HG03064 (cell line): ENCODE data around the gene TFEC.
"Not testable (repeated sequence)": the region's sequence is repeated elsewhere in the genome, so short reads cannot be mapped to it uniquely, and the experiment has no call there.

Experiments
- ATAC-seq: cut with Tn5 transposase; IDR thresholded peaks from one replicate; pipeline ENCODE4 v1.9.1; 2021; ENCODE audit warnings: low read depth; ENCODE audit not compliant: unreplicated experiment

TFEC gene

DNA sequence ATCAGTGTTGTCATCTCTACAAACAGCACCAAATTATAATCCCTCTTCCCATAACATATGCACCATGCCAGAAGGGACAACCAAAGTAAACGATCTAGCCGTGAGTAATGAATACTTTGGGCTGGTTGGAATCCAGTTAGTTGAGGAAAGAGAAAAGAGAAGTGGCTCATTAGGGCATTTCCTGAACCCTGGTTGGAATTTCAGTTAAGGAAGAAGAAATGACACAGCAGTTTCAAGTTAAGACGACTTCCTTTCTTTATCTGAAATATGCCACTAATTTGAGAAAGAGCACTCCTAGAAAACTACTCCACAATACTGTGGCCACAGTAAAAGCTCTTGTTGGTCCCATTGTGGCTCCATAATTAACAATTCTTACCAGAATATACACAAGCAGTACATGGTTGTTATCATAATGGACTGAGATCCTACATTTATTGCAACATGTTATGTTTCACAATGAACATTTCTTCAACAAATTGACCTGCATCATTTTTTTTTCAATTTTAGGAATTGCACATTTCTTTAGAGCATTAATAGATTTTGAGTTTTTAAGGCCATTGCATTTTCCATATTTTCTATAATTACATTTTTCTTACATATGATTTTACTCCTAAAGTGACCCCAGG, at the start of gene TFEC:
Gene TFEC (minus strand): TSS at position 113 of the 626 bp plus-strand sequence. CDS start 46,322 bp downstream, outside the sequence.
- ATAC-seq = no peak

- no peak for ATAC-seq
Observed at GRCh38 chr7:116075351-116076145, 45.0 kb upstream of the TFEC start.

- no peak for ATAC-seq
Observed at GRCh38 chr7:116071629-116072028, 41.1 kb upstream of the TFEC start.

GRCh38 chr7:116064179-116064578, 33.6 kb upstream of the TFEC start:
- no peak for ATAC-seq

DNA sequence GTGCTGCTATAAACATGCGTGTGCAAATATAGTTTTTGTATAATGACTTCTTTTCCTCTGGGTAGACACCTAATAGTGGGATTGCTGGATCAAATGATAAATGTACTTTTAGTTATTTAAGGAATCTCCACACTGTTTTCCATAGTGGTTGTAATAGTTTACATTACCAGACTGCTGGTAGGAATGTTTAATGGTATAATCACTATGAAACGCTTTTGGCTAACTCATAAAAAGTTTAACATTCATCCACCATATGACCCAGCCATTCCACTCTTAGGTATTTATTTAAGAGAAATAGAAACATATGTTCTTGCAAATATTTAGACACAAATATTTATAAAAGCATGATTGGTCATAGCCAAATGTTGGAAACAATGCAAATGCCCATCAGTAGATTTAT, 32.1 kb upstream of the TFEC start:
- no peak for ATAC-seq

DNA sequence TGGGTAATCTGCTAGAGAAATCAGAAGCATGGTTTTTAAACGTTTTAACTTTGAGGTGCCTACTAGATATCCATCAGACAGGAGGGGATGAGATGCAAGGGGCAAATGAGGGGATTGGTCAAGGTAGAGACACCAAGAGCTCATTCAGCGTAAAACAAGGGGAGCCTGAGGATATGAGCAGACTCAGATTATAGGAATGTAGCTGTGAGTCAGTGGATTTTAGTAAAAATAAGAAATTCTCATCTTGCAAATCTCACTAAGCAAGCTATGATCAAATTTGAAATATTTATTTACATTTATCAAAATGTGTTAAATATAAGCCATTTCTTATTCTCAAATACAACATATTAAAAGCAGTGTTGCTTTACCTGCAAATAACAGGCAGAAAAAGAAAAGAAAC, 21.4 kb upstream of the TFEC start:
- no peak for ATAC-seq

DNA sequence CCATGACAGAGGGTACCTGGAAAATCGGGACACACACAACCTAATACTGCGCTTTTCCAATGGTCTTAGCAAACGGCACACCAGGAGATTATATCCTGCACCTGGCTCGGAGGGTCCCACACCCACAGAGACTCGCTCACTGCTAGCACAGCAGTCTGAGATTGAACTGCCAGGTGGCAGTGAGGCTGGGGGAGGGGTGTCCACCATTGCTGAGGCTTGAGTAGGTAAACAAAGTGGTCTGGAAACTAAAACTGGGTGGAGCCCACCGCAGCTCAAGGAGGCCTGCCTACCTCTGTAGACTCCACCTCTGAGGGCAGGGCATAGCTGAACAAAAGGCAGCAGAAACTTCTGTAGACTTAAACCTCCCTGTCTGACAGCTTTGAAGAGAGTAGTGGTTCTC, 16.7 kb upstream of the TFEC start:
- ATAC-seq = not testable (repeated sequence)

GRCh38 chr7:116045532-116045931, 15.0 kb upstream of the TFEC start:
- no peak for ATAC-seq

DNA sequence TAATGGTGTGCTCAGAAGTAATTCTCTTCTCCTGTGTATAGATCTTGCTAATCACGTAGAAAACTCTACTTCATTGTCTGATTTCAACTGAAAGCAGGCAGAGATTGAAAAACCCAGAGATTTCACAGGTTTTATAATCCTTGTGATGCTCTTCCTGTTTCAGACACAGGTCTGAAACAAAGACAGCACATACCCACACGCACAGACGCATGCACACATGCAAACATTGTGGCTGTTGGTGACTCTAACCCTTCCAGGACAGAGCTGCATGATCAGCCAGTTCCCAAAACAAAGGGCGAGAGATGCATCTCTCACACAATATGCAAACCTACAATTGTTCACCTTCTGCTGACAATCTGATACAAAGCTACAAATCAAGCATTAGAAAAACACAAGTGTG, 11.1 kb upstream of the TFEC start:
- ATAC-seq = no peak

DNA sequence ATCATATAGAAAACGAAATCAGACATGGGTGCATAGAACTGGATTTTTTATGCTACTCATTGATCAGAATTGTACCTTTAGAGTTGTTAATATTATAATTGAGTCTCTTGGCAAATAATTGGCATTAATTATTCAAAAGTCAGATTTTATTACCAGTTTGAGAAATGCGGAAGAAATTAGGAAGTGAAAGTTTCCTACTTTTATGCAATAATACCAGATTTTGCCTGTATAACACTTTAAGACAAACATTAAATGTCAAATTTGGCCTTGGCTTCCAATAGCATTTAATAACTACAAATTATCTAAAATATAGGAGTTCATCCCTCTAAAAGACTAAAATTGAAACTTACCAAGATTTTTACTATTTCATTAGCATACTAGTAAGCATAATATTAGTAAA, 6.8 kb upstream of the TFEC start:
- ATAC-seq = no peak

GRCh38 chr7:116034411-116034810, 3.8 kb upstream of the TFEC start:
- ATAC-seq = no peak

GRCh38 chr7:116032886-116033285, 2.3 kb upstream of the TFEC start:
- ATAC-seq = no peak

- peak; percentile 59 for ATAC-seq
Observed at GRCh38 chr7:116028787-116029186, 1.8 kb downstream of the TFEC start.

- ATAC-seq = no peak
Observed at GRCh38 chr7:116027786-116028185, 2.8 kb downstream of the TFEC start.

- no peak for ATAC-seq
Observed at GRCh38 chr7:116024826-116025809, 5.4 kb downstream of the TFEC start.

- peak; percentile 55 for ATAC-seq
Observed at GRCh38 chr7:116021237-116021636, 9.3 kb downstream of the TFEC start.

DNA sequence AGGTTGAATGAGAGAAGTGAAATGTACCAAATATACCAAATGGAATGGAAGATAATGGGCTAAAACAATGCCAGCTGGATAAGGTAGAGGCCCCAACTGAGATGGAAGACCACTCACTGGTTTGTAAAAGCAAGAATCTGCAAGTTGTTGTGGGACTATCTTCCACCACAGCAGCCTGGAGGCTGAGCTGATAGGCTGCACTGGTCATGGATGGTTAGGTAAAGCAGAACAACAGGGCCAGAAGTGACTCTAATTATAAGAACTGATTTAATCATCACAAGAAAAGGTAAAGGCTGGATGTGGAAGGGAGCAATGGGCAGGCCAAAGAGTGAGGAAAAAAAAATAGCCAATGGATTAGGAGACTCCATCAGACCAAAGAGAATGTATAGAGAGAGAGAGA, 11.8 kb downstream of the TFEC start:
- ATAC-seq = no peak

DNA sequence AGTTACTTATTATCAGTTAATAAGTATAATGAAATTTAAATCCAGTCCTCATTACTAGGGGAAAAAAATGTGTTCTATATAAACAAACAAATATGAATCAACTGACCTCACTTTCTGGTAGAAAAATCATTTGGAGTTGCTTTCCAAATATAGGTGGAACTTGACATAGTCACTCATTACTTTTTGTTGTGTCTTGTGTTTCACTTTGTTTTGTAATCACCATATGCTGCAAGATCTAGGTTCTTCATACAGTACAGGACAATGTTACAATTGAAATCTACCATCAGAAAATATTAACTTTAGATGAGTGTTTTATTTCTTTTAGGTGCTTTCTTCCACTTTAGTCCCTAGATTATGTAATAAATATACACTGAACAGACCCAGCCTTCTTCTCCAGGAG, 16.9 kb downstream of the TFEC start:
- ATAC-seq = no peak

GRCh38 chr7:116011584-116011983, 19.0 kb downstream of the TFEC start:
- no peak for ATAC-seq

DNA sequence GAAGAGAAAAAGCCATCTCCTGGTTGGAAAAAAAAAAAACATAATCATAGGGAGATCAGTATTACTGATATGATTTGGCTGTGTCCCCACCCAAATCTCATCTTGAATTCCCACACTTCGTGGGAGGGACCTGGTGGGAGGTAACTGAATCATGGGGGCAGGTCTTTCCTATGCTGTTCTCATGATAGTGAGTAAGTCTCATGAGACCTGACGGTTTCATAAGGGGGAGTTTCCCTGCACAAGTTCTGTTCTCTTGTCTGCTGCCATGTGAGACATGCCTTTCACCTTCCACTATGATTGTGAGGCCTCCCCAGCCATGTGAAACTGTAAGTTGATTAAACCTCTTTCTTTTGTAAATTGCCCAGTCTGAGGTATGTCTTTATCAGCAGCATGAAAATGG, 25.8 kb downstream of the TFEC start:
- not testable (repeated sequence) for ATAC-seq

GRCh38 chr7:115997221-115997620, 33.3 kb downstream of the TFEC start:
- no peak for ATAC-seq
